Upper lobe of left lung (tissue), 6 donors: ENCODE results near the gene RAB3GAP2. TPM values are rescaled to one million over a fixed set of nuclear protein-coding genes. Genes with fewer than 3 reads are reported as not detected.

Experiments
- ATAC-seq, 2 donors: fragments of 200-7000 bp; cut with Tn5 transposase; one replicate each; pipeline ENCODE4 v1.9.1; 2022; ENCODE audit warnings: mild to moderate bottlenecking in 2 of 2, moderate library complexity in 2 of 2; ENCODE audit not compliant: low FRiP score in 2 of 2
- DNase-seq, 2 donors: peaks; one replicate each; pipeline ENCODE4 v3.0.0-alpha.2; 2019 to 2020
- H3K27ac ChIP-seq, 4 donors: fragments of 200-600 bp; sonication (generic); one replicate each; pipeline ENCODE4 v1.5.1; 2016 to 2019
- H3K27me3 ChIP-seq, 4 donors: fragments of 200-600 bp; sonication (generic); one replicate each; pipeline ENCODE4 v1.5.1; 2017 to 2019
- H3K36me3 ChIP-seq, 4 donors: fragments of 200-600 bp; sonication (generic); one replicate each; pipeline ENCODE4 v1.5.1; 2016 to 2019
- H3K4me1 ChIP-seq, 4 donors: fragments of 200-600 bp; sonication (generic); one replicate each; pipeline ENCODE4 v1.5.1; 2018 to 2019
- H3K4me3 ChIP-seq, 4 donors: fragments of 200-600 bp; sonication (generic); one replicate each; pipeline ENCODE4 v1.5.1; 2017 to 2019; ENCODE audit warnings: mild to moderate bottlenecking in 2 of 4, moderate library complexity in 1 of 4
- H3K9me3 ChIP-seq, 4 donors: fragments of 200-600 bp; sonication (generic); one replicate each; pipeline ENCODE4 v1.5.1; 2018 to 2019
- CTCF ChIP-seq, 6 experiments: fragments of 450-650 bp in 4 of 6; fragments of 200-600 bp in 2 of 6; sonication (generic) in 2 of 6; IDR thresholded peaks; one replicate each; pipeline ENCODE4 v1.5.1; 2016 to 2019; ENCODE audit warnings: antibody characterized with exemption in 6 of 6
- EP300 ChIP-seq, 4 donors: sonication (generic); formaldehyde crosslinking; IDR thresholded peaks; one replicate each; pipeline ENCODE4 v1.5.1; 2017; ENCODE audit warnings: antibody characterized with exemption in 4 of 4, control low read depth in 2 of 4
- POLR2A ChIP-seq, 4 donors: fragments of 450-650 bp; IDR thresholded peaks; one replicate each; pipeline ENCODE4 v1.5.1; 2016 to 2017; ENCODE audit warnings: antibody characterized with exemption in 4 of 4, mild to moderate bottlenecking in 2 of 4
- POLR2AphosphoS5 ChIP-seq, 2 donors: sonication (generic); formaldehyde crosslinking; IDR thresholded peaks; one replicate each; pipeline ENCODE4 v1.5.1; 2017; ENCODE audit warnings: antibody characterized with exemption in 2 of 2
- WGBS, 2 donors: methylation state at CpG; one replicate each; pipeline ENCODE4 v1.1.5; 2017 to 2018; 5-methylcytosine and 5-hydroxymethylcytosine counted together
- total RNA-seq, 6 donors: library from RNA; depleted of rRNA in 4 of 6; stranded (reverse); fragments of >200 nt in 4 of 6; gene quantifications; one replicate each; pipeline versions ENCODE4 v1.1.0 to v1.2.1, GENCODE V29; 2016 to 2021
- donor health status: DM: no; HTN: no; CAD: no; lungs with moderate emphysema.
- donor health status: DM: no; HTN: yes; CAD: no; lungs with severe emphysema.

RAB3GAP2 gene
- total RNA-seq, 6 donors from 2014 or later = 9.1 to 35.8 (median 27.1) TPM

- H3K27ac ChIP-seq = no peak overlapping the region
- no peaks in the 10 kb centered on the region for H3K27me3 ChIP-seq
- no peaks in the 10 kb centered on the region for H3K9me3 ChIP-seq
- H3K36me3 ChIP-seq = no peaks in the 10 kb centered on the region
- TF ChIP-seq CTCF (IDR thresholded peaks at IDR 0.05) = no peak
- ATAC-seq = no peak
- no peak for DNase-seq
- WGBS, 2 donors = 44 to 58% methylated on average over 3 of the region's 3 CpGs
- H3K4me1 ChIP-seq = no peaks in the 10 kb centered on the region
- no peak overlapping the region for H3K4me3 ChIP-seq
These were observed 6.7 kb upstream of the RAB3GAP2 start for GRCh38 chr1:220278991-220279390.

- Histone ChIP-seq H3K27ac (no peak overlapping the region), H3K4me1 (peaks cover 14 to 18% (median 17%) of the 10 kb centered on the region in 4 donors), H3K9me3 (no peaks in the 10 kb centered on the region), H3K4me3 (no peak overlapping the region), H3K36me3 (no peaks in the 10 kb centered on the region), H3K27me3 (no peaks in the 10 kb centered on the region)
- WGBS, 2 donors = 89 to 93% methylated on average over 6 of the region's 6 CpGs
- no peak for TF ChIP-seq POLR2A (IDR thresholded peaks at IDR 0.05)
- no peak for ATAC-seq
- DNase-seq = no peak
These were observed 3.2 kb upstream of the RAB3GAP2 start for GRCh38 chr1:220275430-220275829.

GRCh38 chr1:220274251-220274855, 2.1 kb upstream of the RAB3GAP2 start:
- H3K4me1 ChIP-seq = peaks cover 23 to 28% (median 25%) of the 10 kb centered on the region in 4 donors
- ATAC-seq (no peak), DNase-seq (peak in 1 of 2 donors; percentile 26)
- H3K36me3 ChIP-seq = no peaks in the 10 kb centered on the region
- no peaks in the 10 kb centered on the region for H3K9me3 ChIP-seq
- no peak for TF ChIP-seq EP300 (IDR thresholded peaks at IDR 0.05)
- TF ChIP-seq POLR2AphosphoS5 (IDR thresholded peaks at IDR 0.05) = no peak
- TF ChIP-seq CTCF (IDR thresholded peaks at IDR 0.05) = no peak
- no peak for TF ChIP-seq POLR2A (IDR thresholded peaks at IDR 0.05)
- no peaks in the 10 kb centered on the region for H3K27me3 ChIP-seq
- no peak overlapping the region for H3K27ac ChIP-seq
- WGBS, 2 donors = 69 to 74% methylated on average over 2 of the region's 2 CpGs
- H3K4me3 ChIP-seq = no peak overlapping the region

GRCh38 chr1:220272841-220273090, 513 bp upstream of the RAB3GAP2 start:
- TF ChIP-seq POLR2AphosphoS5 (IDR thresholded peaks at IDR 0.05) (no peak), POLR2A (IDR thresholded peaks at IDR 0.05) (no peak), EP300 (IDR thresholded peaks at IDR 0.05) (no peak), CTCF (IDR thresholded peaks at IDR 0.05) (no peak)
- 6 to 7% methylated on average over 5 of the region's 5 CpGs for WGBS, 2 donors
- Histone ChIP-seq H3K36me3 (peaks cover 0 to under 1% (median under 1%) of the 10 kb centered on the region in 4 donors), H3K4me3 (peak overlapping the region; percentile 61 to 95 (median 88)), H3K27me3 (no peaks in the 10 kb centered on the region), H3K9me3 (no peaks in the 10 kb centered on the region), H3K4me1 (peaks cover 25 to 35% (median 28%) of the 10 kb centered on the region in 4 donors), H3K27ac (peak overlapping the region; percentile 88 to 94 (median 93))
- DNase-seq (no peak), ATAC-seq (no peak)

- peak; percentile 6 to 28 for ATAC-seq
- peaks cover 0 to 11% (median 7%) of the 10 kb centered on the region in 4 donors for H3K36me3 ChIP-seq
- H3K4me1 ChIP-seq = peaks cover 25 to 35% (median 28%) of the 10 kb centered on the region in 4 donors
- peak overlapping the region; percentile 88 to 94 (median 93) for H3K27ac ChIP-seq
- no peaks in the 10 kb centered on the region for H3K9me3 ChIP-seq
- DNase-seq = peak in 1 of 2 donors; percentile 30
- TF ChIP-seq EP300 (IDR thresholded peaks at IDR 0.05) (no peak), CTCF (IDR thresholded peaks at IDR 0.05) (no peak), POLR2AphosphoS5 (IDR thresholded peaks at IDR 0.05) (no peak), POLR2A (IDR thresholded peaks at IDR 0.05) (no peak)
- no peaks in the 10 kb centered on the region for H3K27me3 ChIP-seq
- H3K4me3 ChIP-seq = peak overlapping the region; percentile 61 to 95 (median 88)
- WGBS, 2 donors = 0 to 1% methylated on average over 12 of the region's 12 CpGs
These were observed 577 bp downstream of the RAB3GAP2 start for GRCh38 chr1:220271706-220272046.
